ENCODE data around the gene PTPN18.
"Not testable (repeated sequence)": the region's sequence is repeated elsewhere in the genome, so short reads cannot be mapped to it uniquely, and the experiment has no call there.

The PTPN18 gene

DNA sequence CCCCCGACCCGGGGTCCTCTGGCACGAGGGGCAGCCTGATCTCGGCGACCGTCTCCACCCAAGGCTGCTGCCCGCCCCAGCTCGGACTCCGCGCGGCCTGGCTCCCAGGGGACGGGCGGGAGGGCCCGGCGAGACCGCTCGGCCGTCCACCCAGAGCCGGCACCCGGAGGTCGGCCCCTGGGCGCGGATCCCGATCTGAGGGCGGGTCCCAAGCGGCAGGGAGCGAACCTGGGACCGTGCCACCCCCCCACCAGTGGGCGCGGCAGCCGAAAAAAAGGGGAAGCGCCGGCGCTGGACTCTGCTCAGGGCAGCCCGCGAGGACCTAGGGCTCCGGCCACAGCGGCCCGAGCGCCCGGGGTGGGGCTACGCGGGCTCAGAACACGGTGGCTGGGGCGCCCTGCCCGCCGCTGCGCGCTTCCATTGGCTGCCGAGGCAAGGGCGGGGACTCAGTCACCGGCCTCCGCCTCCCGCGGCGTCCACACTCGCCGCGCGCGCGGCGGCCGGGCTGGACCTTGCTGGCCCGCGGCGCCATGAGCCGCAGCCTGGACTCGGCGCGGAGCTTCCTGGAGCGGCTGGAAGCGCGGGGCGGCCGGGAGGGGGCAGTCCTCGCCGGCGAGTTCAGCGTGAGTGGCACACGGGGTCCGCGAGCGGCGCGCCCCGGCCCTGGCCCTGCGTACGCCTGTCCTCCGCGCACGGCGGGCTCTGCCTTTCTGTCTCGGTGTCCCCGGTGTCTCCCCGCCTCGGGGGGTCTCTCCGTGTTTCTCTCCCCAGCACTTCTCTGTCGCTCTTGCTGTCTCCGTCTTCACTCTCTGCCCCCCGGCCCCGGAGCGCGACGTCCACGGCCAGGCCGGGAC is at the start of gene PTPN18:
Gene PTPN18 (plus strand): TSS at position 479 of the 854 bp plus-strand sequence. CDS start 52 bp downstream, at position 531.
- peak; percentile 78 for DNase-seq

- DNase-seq, result no peak
Measured at GRCh38 chr2:130307850-130308249, 48.0 kb upstream of the PTPN18 start.

DNA sequence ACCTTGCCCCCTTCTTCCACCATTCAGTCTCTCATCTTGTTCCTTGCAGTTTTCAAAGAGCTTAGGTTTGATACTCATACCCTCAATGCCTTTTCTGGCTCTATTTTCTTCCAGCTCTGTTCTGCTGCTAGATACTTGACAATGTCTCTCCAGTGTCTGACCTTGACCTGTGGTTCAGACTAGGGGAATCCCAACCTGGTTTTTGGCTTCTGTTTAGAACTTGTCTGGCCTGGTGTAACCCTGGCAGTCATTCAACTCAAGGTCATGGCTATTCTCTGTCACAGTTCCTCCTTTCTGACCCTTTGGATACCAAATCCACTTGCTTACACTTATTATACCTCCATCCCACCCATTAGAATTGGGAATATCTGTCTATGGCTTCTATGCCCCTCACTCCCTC is 45.0 kb upstream of the PTPN18 start:
- no peak for DNase-seq

- DNase-seq, result no peak
Measured at GRCh38 chr2:130313812-130314334, 42.0 kb upstream of the PTPN18 start.

GRCh38 chr2:130314377-130314776 is 41.5 kb upstream of the PTPN18 start:
- DNase-seq, result no peak

GRCh38 chr2:130316596-130316995 is 39.3 kb upstream of the PTPN18 start:
- no peak for DNase-seq

- no peak for DNase-seq
Measured at GRCh38 chr2:130318906-130319305, 37.0 kb upstream of the PTPN18 start.

- DNase-seq, result no peak
Measured at GRCh38 chr2:130319536-130319935, 36.3 kb upstream of the PTPN18 start.

- no peak for DNase-seq
Measured at GRCh38 chr2:130327703-130328527, 27.9 kb upstream of the PTPN18 start.

DNA sequence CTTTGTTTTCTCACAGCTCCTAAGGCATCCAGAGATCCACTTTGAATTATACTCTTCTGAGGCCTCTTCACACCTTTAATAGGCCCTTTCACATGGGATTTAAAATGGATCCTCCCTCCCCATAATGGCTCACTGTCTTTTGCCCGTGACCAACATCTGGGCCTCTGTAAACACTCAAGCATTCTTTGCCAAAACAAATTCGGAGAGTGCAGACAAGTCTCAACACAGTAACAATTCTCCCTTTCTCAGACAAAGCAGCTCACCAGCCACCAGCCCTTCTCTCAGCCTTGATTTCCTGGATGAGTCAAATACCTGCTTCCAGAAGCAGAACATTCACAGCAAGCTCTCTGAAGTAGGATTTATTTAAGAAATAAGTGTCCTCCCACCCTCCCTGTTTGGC is 27.1 kb upstream of the PTPN18 start:
- DNase-seq, result no peak

- DNase-seq, result peak; percentile 84
Measured at GRCh38 chr2:130332271-130333073, 23.4 kb upstream of the PTPN18 start.

- not testable (repeated sequence) for DNase-seq
Measured at GRCh38 chr2:130333253-130333652, 22.6 kb upstream of the PTPN18 start.

DNA sequence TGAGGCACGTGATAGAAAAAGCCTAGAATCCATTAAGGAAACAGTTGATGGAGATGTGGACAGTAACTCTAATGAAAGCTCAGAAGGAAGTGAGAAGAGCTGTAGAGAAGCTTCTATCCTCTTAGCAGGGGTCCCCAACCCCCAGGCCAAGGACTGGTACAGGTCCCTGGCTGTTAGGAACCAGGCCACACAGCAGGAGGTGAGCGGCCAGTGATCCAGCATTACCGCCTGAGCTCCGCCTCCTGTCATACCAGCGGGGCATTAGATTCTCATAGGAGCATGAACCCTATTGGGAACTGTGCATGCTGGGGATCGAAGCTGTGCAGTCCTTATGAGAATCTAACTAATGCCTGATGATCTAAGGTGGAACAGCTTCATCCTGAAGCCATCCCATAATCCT is 21.8 kb upstream of the PTPN18 start:
- DNase-seq, result no peak

DNA sequence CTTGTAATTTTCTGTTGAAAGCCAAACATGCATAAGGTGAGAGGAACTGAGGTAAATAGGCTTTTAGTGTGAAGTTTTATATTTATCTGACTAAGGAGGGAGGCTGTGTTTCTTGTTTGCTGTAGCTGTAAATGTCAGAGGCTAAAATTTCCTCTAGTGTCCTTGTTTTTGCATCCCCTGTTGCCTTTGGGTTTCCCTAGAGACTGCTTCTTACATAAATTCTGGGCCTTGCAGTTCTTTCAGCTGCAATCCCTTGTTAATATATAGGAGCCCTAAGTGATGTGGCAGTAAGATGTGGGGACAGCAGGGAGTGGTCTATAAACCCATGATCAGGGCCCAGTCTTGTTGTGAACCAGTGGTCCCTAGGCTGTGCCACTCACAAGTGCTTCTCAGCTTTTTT is 20.6 kb upstream of the PTPN18 start:
- no peak for DNase-seq

DNA sequence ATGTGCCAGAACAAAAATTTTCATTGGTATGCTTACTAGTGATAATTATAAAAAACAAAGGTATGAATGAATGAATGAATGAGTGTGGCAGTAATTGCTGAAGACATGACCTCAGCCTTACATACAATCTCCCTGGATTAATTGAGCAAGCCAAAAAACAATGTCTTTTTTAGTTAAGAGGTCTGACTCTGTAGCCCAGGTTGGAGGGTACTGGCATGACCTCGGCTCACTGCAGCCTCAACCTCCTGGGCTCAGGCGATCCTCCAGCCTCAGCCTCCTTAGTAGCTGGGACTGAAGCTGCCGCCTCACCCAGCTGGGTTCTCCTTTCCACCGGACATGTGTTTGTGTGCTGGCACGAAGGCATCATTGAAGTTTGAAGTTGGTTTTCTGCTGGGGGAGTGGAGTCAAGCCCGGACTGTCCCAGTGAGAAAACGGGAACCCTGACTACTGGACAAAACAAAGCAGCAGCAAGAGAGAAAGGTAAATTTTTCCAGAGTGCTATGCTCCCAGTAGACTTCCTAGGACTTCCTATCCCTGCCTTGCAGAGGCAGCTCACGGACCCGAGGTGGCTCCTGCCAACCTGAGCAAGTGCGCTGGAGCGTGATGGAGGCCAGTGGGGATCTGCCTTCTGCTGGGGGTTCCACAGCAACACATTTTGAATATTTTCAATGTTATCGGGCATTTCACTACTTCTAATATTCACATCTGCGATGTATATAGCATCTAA is 19.5 kb upstream of the PTPN18 start:
- DNase-seq, result no peak

DNA sequence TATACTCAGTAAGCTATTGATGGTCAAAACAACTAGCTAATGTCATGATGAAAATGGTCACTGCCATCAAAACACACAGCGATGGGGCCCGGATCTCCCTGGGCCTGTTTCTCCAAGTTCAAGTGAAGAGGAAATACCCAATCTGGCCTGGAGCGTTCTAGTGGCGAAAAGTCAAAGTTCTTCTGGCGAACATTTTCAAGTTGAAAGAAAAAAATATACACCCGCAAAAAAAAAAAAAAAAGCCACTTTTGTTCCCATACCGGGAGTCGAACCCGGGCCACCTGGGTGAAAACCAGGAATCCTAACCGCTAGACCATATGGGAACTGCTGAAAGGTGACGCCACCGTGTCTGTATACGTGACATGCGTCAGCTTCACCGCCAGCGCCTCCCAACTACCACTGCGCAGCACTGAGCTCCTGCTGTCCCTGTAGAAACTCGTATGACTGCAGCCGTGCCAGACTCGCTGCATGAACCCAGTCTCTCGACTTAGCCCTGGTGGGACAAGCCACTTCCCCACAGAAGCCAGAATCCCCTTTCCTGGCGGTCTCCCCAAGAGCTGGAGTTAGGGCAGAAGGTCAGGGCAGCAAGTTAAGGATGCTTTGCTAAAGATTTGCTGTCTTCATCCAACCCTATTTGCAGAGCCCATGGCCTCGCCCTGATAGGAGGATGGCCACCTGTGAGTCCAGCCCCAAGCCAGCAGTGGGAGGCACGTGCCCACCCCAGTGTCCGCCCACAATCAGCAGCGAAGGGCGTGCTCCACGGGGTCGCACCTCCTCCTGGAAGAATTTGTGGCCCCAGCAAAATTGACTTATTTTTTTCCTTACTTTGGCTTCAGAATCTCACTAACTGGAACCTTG is 18.8 kb upstream of the PTPN18 start:
- DNase-seq, result peak; percentile 68

DNA sequence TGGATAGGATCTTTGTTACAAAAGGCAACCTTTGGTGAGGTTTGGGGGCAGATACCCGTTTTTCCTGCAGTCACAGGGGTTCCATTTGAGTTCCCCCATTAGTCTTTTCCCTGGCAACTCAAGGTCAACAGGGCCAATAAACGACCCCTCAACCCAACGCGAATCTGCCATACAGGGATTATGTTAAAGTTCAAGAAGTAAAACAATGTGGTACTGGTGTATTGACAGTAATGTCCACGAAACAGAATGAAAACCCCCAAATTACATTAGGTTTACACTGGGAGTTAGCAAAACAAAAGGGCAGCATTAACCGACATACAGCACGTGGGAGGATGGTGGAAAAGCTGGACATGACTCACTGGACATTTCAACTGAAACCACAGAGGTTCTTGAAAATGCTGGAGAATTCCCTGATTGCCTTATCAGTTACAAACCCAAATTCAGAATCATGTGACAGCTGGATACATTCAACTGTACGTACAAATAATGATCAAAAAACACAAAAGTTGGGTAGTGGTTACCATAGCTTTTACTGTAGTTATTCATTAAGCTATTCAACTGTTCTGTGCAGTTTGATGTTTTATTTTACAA is 18.0 kb upstream of the PTPN18 start:
- no peak for DNase-seq

- no peak for DNase-seq
Measured at GRCh38 chr2:130338793-130339345, 17.0 kb upstream of the PTPN18 start.

DNA sequence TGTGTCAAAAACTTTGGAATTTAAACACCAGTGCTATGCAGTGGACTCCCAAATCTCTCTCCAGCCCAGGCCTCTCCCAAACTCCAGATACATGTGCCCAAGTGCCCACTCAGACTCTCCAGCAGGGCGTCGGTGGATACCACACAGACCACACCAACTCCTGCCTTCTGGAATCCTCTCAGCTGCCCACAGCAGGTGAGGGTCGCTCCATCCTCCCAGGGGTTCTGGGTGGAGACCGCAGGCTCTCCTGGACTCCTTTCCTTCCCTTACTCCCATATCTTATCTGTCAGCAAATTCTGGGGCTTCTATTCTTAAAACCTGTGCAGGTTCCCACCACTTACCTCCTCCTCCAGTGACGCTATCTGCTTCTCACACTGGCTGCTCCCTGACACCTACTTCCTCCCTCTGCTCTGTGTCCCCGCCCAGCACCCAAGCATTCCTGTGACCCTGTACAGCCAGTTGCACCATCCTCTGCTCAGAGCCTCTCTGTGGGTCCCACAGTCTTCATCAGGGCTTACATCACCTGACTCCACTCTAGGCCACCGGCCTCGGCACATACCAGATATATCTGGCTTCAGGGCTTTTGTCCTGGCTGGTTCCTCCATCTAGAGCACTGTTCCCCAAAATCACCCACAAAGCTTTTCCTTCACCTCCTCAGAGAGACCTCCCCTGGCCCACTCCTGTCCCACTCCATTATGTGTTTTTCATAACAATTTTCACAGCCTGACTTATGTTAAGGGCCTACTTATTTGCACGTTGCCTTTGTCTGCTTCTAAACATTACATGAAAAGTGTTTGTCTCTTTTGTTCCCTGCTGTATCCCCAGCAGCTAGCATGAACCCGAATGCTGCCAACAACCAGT is 15.7 kb upstream of the PTPN18 start:
- DNase-seq, result no peak

Measured in stimulated activated CD4-positive, alpha-beta T cell treated with anti-CD3 and anti-CD28 coated beads, Interleukin-15, amount 100 ng/mL, for 24 hours (primary cell).